HG03460 (cell line): Measurements from ENCODE around the gene RNFT2.

Experiments used
- ATAC-seq: cut with Tn5 transposase; IDR thresholded peaks from one replicate; pipeline ENCODE4 v1.9.1; 2021; ENCODE audit not compliant: unreplicated experiment

RNFT2 gene

GRCh38 chr12:116832353-116832752, 94.2 kb downstream of the RNFT2 start:
- no peak for ATAC-seq

GRCh38 chr12:116833474-116833873, 95.4 kb downstream of the RNFT2 start:
- no peak for ATAC-seq

- ATAC-seq, result no peak
Observed at GRCh38 chr12:116835484-116835883, 97.4 kb downstream of the RNFT2 start.

- ATAC-seq, result no peak
Observed at GRCh38 chr12:116837097-116837496, 99.0 kb downstream of the RNFT2 start.

GRCh38 chr12:116838365-116838764, 100.2 kb downstream of the RNFT2 start:
- ATAC-seq, result no peak

- no peak for ATAC-seq
Observed at GRCh38 chr12:116839287-116839830, 101.2 kb downstream of the RNFT2 start.

GRCh38 chr12:116843085-116843484, 105.0 kb downstream of the RNFT2 start:
- no peak for ATAC-seq

- ATAC-seq, result no peak
Observed at GRCh38 chr12:116849216-116849615, 111.1 kb downstream of the RNFT2 start.

- ATAC-seq, result no peak
Observed at GRCh38 chr12:116852303-116852702, 114.2 kb downstream of the RNFT2 start.

- no peak for ATAC-seq
Observed at GRCh38 chr12:116853507-116853906, 115.4 kb downstream of the RNFT2 start.

GRCh38 chr12:116855744-116856470, 117.8 kb downstream of the RNFT2 start:
- ATAC-seq, result no peak

GRCh38 chr12:116856729-116857128, 118.6 kb downstream of the RNFT2 start:
- no peak for ATAC-seq

GRCh38 chr12:116859079-116859478, 121.0 kb downstream of the RNFT2 start:
- no peak for ATAC-seq

- no peak for ATAC-seq
Observed at GRCh38 chr12:116860263-116860662, 122.1 kb downstream of the RNFT2 start.

- peak; percentile 82 for ATAC-seq
Observed at GRCh38 chr12:116861320-116861719, 123.2 kb downstream of the RNFT2 start.

GRCh38 chr12:116862167-116862566, 124.1 kb downstream of the RNFT2 start:
- no peak for ATAC-seq

- ATAC-seq, result no peak
Observed at GRCh38 chr12:116863275-116863767, 125.2 kb downstream of the RNFT2 start.

- no peak for ATAC-seq
Observed at GRCh38 chr12:116864371-116865160, 126.5 kb downstream of the RNFT2 start.

- no peak for ATAC-seq
Observed at GRCh38 chr12:116867523-116867922, 129.4 kb downstream of the RNFT2 start.

- ATAC-seq, result no peak
Observed at GRCh38 chr12:116870306-116870705, 132.2 kb downstream of the RNFT2 start.

- ATAC-seq, result no peak
Observed at GRCh38 chr12:116874324-116874995, 136.3 kb downstream of the RNFT2 start.
